SK-N-SH treated with all-trans-retinoic acid at 6 μM for 48 hours (cell line): ENCODE results near the gene ARVCF.

Experiments used
- ATAC-seq: fragments of 200-7000 bp; cut with Tn5 transposase; 3 replicates; pipeline ENCODE4 v1.9.1; 2020; ENCODE audit warnings: mild to moderate bottlenecking, moderate library complexity
- ARNTL ChIP-seq: fragments of 450-650 bp; formaldehyde crosslinking; IDR thresholded peaks from 2 replicates; pipeline ENCODE4 v1.5.0; 2020; ENCODE audit warnings: low read depth, mild to moderate bottlenecking, moderate library complexity, borderline replicate concordance
- BACH2 ChIP-seq: fragments of 250-450 bp; sonication (Bioruptor Pico); IDR thresholded peaks from 2 replicates; pipeline ENCODE4 v1.9.0; 2021; ENCODE audit warnings: mild to moderate bottlenecking, borderline replicate concordance
- CSDC2 ChIP-seq: fragments of 250-450 bp; sonication (Bioruptor Pico); IDR thresholded peaks from 2 replicates; pipeline ENCODE4 v1.5.0; 2020; ENCODE audit warnings: mild to moderate bottlenecking, moderate library complexity
- ESRRG ChIP-seq: fragments of 250-450 bp; sonication (Bioruptor Pico); IDR thresholded peaks from 2 replicates; pipeline ENCODE4 v1.6.1; 2021; ENCODE audit warnings: mild to moderate bottlenecking
- ISL1 ChIP-seq: fragments of 250-450 bp; sonication (Bioruptor Pico); IDR thresholded peaks from 2 replicates; pipeline ENCODE4 v2.1.2; 2022; ENCODE audit warnings: mild to moderate bottlenecking, moderate library complexity
- OSR1 ChIP-seq: fragments of 250-450 bp; sonication (Bioruptor Pico); IDR thresholded peaks from 2 replicates; pipeline ENCODE4 v1.8.0; 2022; ENCODE audit warnings: moderate library complexity, mild to moderate bottlenecking, inconsistent platforms
- PPARA ChIP-seq: fragments of 250-450 bp; sonication (Bioruptor Pico); IDR thresholded peaks from 2 replicates; pipeline ENCODE4 v1.5.0; 2020; ENCODE audit warnings: mild to moderate bottlenecking, borderline replicate concordance
- RARB ChIP-seq: fragments of 250-450 bp; sonication (Bioruptor Pico); IDR thresholded peaks from 2 replicates; pipeline ENCODE4 v1.8.0; 2021; ENCODE audit warnings: mild to moderate bottlenecking, moderate library complexity
- SNAI2 ChIP-seq: fragments of 250-450 bp; sonication (Bioruptor Pico); IDR thresholded peaks from 2 replicates; pipeline ENCODE4 v1.5.0; 2020; ENCODE audit warnings: mild to moderate bottlenecking, moderate library complexity
- ZC3H10 ChIP-seq: fragments of 250-450 bp; sonication (Bioruptor Pico); IDR thresholded peaks from 2 replicates; pipeline ENCODE4 v1.5.1; 2021; ENCODE audit warnings: mild to moderate bottlenecking, moderate library complexity
- ZFP3 ChIP-seq: fragments of 250-450 bp; sonication (Bioruptor Pico); IDR thresholded peaks from 2 replicates; pipeline ENCODE4 v1.5.0; 2020; ENCODE audit warnings: mild to moderate bottlenecking, moderate library complexity
- ZFP30 ChIP-seq: fragments of 450-650 bp; formaldehyde crosslinking; IDR thresholded peaks from 2 replicates; pipeline ENCODE4 v1.5.0; 2022; ENCODE audit warnings: mild to moderate bottlenecking, moderate library complexity
- ZNF565 ChIP-seq: fragments of 450-650 bp; formaldehyde crosslinking; conservative IDR thresholded peaks from 2 replicates; pipeline ENCODE4 v1.5.0; 2020; ENCODE audit warnings: low read depth, mild to moderate bottlenecking, moderate library complexity
- ZNF70 ChIP-seq: fragments of 450-650 bp; formaldehyde crosslinking; IDR thresholded peaks from 2 replicates; pipeline ENCODE4 v1.5.0; 2020; ENCODE audit warnings: mild to moderate bottlenecking, moderate library complexity
- ZNF8 ChIP-seq: fragments of 450-650 bp; formaldehyde crosslinking; IDR thresholded peaks from 2 replicates; pipeline ENCODE4 v1.5.0; 2020; ENCODE audit warnings: mild to moderate bottlenecking, moderate library complexity
- TF ChIP-seq, protein P1 (sequence below): fragments of 250-450 bp; sonication (Bioruptor Pico); IDR thresholded peaks from 2 replicates; pipeline ENCODE4 v1.5.0; 2020; ENCODE audit warnings: mild to moderate bottlenecking, moderate library complexity
- TF ChIP-seq, protein P2 (sequence below): fragments of 250-450 bp; sonication (Bioruptor Pico); IDR thresholded peaks from 2 replicates; pipeline ENCODE4 v1.8.0; 2020; ENCODE audit warnings: mild to moderate bottlenecking, moderate library complexity, borderline replicate concordance
- TF ChIP-seq, protein P3 (sequence below): fragments of 250-450 bp; sonication (Bioruptor Pico); IDR thresholded peaks from 2 replicates; pipeline ENCODE4 v1.8.0; 2021; ENCODE audit warnings: low read depth, mild to moderate bottlenecking, moderate library complexity, borderline replicate concordance

The ARVCF gene

DNA sequence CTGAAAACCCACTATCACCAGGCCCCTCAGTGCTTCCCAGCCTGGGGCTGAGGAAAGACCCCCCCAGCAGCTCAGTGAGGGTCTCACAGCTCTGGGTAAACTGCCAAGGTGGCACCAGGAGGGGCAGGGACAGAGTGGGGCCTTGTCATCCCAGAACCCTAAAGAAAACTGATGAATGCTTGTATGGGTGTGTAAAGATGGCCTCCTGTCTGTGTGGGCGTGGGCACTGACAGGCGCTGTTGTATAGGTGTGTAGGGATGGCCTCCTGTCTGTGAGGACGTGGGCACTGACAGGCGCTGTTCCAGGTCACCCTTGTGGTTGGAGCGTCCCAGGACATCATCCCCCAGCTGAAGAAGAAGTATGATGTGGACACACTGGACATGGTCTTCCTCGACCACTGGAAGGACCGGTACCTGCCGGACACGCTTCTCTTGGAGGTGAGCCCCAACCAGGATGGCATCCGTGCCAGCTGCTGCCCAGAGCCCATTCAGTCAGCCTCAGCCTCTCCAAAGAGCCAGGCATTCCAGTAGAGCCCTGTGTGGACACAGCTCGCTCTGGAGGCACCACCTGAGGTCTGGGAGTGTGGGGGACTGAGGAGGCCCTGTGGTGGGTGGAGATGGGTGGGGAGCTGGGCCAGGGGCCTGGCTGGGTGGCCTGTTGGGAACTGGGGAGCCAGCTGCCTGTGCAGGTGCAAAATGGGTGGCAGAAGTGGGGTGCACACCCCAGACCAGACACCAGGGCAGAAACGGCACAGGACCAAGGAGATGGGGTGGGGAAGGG is 52.6 kb downstream of the ARVCF start:
- TF ChIP-seq ESRRG (CRISPR knock-in tag), result no peak
- TF ChIP-seq ARNTL, result no peak
- no peak for TF ChIP-seq RARB
- TF ChIP-seq OSR1 (CRISPR knock-in tag), result no peak
- TF ChIP-seq, all 23 proteins: peak for 0
- no peak for ATAC-seq

DNA sequence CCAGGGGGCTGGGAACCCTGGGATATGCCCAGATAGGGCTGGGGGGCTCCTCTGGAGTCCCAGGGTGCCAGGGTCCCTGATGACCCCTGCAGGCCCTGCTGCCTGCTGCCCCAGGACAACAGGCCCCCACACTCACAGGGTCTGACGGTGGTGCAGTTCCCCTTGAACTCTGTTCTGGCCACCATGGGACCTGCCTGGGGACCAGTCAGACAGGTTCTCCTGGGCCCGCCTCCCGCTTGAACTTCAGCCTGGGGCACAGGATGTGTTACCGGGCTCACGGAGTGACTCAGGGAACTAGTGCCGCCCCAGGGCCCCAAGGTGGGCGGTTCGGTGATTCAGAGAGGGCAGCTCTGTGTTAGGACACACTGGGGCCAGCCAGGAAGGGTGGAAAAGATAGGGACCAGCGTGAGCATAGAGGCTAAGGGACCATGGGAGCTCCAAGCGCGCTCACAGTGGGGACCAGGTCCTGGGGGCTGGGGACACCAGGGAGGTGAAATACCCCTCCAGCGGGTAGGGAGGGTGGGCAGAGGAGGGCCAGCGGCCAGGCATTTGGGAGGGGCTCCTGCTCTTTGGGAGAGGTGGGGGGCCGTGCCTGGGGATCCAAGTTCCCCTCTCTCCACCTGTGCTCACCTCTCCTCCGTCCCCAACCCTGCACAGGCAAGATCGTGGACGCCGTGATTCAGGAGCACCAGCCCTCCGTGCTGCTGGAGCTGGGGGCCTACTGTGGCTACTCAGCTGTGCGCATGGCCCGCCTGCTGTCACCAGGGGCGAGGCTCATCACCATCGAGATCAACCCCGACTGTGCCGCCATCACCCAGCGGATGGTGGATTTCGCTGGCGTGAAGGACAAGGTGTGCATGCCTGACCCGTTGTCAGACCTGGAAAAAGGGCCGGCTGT is 53.5 kb downstream of the ARVCF start:
- peak; percentile 31 for ATAC-seq
- TF ChIP-seq, protein P1, sequence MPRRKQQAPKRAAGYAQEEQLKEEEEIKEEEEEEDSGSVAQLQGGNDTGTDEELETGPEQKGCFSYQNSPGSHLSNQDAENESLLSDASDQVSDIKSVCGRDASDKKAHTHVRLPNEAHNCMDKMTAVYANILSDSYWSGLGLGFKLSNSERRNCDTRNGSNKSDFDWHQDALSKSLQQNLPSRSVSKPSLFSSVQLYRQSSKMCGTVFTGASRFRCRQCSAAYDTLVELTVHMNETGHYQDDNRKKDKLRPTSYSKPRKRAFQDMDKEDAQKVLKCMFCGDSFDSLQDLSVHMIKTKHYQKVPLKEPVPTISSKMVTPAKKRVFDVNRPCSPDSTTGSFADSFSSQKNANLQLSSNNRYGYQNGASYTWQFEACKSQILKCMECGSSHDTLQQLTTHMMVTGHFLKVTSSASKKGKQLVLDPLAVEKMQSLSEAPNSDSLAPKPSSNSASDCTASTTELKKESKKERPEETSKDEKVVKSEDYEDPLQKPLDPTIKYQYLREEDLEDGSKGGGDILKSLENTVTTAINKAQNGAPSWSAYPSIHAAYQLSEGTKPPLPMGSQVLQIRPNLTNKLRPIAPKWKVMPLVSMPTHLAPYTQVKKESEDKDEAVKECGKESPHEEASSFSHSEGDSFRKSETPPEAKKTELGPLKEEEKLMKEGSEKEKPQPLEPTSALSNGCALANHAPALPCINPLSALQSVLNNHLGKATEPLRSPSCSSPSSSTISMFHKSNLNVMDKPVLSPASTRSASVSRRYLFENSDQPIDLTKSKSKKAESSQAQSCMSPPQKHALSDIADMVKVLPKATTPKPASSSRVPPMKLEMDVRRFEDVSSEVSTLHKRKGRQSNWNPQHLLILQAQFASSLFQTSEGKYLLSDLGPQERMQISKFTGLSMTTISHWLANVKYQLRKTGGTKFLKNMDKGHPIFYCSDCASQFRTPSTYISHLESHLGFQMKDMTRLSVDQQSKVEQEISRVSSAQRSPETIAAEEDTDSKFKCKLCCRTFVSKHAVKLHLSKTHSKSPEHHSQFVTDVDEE (CRISPR knock-in tag), result no peak
- TF ChIP-seq ZFP3 (CRISPR knock-in tag) (no peak), ZC3H10 (CRISPR knock-in tag) (no peak), ISL1 (CRISPR knock-in tag) (no peak), CSDC2 (CRISPR knock-in tag) (no peak), BACH2 (no peak), RARB (no peak), ZNF70 (CRISPR knock-in tag) (no peak)
- TF ChIP-seq, protein P2, sequence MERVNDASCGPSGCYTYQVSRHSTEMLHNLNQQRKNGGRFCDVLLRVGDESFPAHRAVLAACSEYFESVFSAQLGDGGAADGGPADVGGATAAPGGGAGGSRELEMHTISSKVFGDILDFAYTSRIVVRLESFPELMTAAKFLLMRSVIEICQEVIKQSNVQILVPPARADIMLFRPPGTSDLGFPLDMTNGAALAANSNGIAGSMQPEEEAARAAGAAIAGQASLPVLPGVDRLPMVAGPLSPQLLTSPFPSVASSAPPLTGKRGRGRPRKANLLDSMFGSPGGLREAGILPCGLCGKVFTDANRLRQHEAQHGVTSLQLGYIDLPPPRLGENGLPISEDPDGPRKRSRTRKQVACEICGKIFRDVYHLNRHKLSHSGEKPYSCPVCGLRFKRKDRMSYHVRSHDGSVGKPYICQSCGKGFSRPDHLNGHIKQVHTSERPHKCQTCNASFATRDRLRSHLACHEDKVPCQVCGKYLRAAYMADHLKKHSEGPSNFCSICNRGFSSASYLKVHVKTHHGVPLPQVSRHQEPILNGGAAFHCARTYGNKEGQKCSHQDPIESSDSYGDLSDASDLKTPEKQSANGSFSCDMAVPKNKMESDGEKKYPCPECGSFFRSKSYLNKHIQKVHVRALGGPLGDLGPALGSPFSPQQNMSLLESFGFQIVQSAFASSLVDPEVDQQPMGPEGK, result no peak
- TF ChIP-seq, protein P3, sequence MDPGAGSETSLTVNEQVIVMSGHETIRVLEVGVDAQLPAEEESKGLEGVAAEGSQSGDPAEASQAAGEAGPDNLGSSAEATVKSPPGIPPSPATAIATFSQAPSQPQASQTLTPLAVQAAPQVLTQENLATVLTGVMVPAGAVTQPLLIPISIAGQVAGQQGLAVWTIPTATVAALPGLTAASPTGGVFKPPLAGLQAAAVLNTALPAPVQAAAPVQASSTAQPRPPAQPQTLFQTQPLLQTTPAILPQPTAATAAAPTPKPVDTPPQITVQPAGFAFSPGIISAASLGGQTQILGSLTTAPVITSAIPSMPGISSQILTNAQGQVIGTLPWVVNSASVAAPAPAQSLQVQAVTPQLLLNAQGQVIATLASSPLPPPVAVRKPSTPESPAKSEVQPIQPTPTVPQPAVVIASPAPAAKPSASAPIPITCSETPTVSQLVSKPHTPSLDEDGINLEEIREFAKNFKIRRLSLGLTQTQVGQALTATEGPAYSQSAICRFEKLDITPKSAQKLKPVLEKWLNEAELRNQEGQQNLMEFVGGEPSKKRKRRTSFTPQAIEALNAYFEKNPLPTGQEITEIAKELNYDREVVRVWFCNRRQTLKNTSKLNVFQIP, result no peak

DNA sequence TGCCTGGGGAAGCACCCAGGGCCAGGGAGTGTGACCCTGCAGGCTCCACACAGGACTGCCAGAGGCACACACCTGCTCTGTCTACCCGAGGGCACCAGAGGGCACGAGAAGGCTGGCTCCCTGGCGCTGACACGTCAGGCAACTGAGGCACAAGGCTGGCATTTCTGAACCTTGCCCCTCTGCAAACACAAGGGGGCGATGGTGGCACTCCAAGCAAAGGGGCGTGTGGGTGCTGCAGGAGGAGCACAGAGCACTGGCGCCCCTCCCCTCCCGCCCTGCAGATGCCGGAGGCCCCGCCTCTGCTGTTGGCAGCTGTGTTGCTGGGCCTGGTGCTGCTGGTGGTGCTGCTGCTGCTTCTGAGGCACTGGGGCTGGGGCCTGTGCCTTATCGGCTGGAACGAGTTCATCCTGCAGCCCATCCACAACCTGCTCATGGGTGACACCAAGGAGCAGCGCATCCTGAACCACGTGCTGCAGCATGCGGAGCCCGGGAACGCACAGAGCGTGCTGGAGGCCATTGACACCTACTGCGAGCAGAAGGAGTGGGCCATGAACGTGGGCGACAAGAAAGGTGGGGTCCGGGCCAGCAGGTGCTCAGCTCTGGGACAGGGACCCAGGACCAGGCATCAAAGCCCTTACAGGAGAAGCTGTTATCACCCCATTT is 54.2 kb downstream of the ARVCF start:
- TF ChIP-seq SNAI2 (no peak), ZNF70 (CRISPR knock-in tag) (no peak), BACH2 (no peak), ZNF8 (CRISPR knock-in tag) (no peak), ISL1 (CRISPR knock-in tag) (no peak), ZNF565 (no peak), ZC3H10 (CRISPR knock-in tag) (no peak), PPARA (CRISPR knock-in tag) (no peak), CSDC2 (CRISPR knock-in tag) (no peak), OSR1 (CRISPR knock-in tag) (no peak), ZFP30 (CRISPR knock-in tag) (no peak), ARNTL (no peak)
- TF ChIP-seq, protein P3, result no peak
- TF ChIP-seq, protein P1 (CRISPR knock-in tag), result no peak
- peak; percentile 84 for ATAC-seq
